Measurements from ENCODE around the gene MATN3.

The MATN3 gene

DNA sequence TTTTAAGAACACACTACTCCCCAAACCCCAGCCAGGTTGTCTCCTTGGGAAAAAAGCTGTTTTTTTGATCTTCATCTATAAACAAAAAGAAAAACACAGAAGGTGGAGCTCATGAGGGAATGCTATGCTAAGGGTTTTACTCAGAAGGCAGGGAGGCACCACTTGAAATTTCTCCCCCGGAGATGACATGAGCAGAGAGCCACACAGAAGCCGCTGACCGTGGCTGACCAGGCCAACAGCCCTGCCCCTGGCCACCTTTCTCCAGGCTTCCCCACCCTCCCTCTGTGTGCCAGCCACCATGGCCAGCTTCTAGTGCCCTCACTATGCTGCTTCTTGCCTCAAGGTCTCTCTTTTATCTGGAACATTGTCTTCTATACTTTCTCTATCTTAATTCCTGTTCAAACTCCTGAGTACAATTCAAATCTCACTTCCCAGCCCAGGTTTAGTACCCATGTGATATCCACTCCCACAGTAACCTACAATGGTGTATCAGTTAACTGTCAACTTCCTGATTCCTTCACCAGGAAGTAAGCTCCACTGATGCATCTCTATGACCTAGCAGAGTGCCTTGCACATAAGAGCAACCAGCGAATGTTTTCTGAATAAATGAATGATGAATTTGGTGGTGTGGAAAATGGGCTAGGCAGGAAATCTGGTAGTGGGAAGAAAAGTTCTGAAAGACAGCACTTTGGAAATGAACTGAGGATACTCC lies 23.6 kb upstream of the MATN3 start:
- no peak for DNase-seq

GRCh38 chr2:20034821-20035220 lies 22.4 kb upstream of the MATN3 start:
- DNase-seq: no peak

DNA sequence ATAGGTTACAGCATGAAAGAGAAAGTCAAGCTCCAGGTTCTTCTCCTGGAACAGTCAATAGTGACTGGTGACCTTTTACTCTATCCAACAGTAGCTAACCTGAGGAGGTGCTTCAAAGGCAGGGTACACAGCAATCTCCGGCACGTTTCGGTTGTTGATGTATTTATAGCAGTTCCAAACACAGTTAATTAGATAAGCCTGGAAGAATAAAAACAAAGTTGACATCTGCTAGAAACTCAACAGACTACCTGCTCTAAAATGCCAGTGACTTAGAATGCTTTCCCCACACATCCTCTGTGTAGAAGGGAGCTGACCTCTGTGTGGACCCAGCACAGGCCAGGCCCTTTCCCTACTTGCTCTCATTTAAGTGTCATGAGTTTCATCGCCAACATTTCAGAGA lies 21.8 kb upstream of the MATN3 start:
- no peak for DNase-seq

DNA sequence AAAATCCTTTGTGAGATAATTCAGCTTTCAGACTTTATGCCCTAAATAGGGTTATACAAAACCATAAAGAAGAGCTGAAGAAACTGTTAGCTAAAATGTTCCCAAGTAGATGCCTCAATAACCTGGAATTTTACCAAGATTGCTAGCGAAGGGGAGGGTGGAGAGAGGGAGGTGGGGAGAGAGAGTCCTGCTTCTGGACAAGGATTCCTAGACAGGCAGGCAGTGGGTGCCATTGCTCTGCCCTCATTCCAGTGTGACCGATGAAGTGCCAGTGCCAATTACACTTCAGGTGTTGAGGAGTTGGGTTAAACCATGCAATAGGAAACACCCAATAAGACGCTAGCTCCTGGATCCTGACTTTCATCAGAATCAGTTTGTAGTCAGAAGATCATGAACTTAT lies 20.9 kb upstream of the MATN3 start:
- DNase-seq: no peak

DNA sequence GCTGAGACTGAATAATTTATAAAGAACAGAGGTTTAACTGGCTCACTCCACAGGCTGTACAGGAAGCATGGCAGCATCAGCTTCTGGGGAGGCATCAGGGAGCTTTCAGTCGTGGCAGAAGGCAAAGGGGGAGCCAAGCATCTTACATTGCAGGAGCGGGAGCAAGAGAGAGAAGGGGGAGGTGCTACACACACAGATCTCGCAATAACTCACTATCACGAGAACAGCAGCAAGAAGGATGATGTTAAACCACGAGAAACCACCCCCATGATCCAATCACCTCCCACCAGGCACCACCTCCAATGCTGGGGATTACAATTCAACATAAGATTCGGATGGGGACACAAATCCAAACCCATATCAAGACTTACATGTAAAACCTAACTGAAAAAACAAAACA lies 17.8 kb upstream of the MATN3 start:
- DNase-seq: no peak

DNA sequence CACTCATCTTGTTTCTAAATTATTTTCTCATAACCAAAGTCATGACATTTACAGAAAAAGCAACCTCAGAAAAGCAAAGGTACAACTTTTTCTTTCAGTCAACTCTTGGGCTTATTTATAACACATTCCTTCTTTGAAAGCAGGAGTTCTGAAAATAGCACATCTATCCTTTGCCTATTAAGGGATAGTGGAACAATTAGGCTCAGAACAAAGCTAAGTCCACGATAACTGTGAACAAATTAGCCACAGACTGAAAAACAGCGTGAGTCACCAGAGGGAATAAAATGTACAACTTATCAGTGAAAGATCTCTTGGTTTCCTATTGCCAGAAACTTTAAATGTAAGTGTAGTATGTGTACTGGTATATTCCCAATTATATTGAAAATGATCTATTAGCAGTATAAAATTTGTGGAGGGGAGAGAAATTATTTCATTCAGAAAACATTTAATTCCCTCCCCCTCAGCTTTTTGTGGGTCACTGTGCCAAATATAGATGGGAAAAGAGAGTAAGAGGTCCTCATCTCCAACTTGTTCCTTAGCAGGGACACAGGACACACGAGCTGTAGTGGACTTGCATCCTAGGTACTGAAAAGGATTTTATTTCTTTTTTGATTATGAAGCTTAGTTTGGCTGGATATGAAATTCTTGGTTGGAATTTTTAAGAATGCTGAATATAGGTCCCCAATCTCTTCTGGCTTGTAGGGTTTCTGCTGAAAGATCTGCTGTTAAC lies 15.4 kb upstream of the MATN3 start:
- no peak for DNase-seq

DNA sequence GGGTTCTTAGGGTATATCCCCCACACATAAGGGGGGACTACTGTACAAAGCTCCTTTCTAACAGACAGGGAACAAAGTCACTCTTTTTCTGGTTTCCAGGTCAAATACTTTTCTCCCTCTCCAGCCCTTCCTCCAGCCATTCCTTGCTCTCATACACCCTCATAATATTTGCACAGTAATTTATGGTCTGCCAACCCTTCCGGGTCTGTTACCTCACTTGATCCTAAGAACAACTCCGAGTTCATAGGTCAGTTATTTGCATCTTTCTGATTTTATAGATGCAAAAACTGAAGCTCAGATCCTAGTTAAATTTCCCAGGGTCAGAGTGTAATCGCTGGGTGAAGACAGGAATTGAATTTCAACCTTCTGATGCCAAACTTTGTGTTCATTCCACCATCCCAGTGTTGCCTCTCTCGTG lies 14.8 kb upstream of the MATN3 start:
- no peak for DNase-seq

DNA sequence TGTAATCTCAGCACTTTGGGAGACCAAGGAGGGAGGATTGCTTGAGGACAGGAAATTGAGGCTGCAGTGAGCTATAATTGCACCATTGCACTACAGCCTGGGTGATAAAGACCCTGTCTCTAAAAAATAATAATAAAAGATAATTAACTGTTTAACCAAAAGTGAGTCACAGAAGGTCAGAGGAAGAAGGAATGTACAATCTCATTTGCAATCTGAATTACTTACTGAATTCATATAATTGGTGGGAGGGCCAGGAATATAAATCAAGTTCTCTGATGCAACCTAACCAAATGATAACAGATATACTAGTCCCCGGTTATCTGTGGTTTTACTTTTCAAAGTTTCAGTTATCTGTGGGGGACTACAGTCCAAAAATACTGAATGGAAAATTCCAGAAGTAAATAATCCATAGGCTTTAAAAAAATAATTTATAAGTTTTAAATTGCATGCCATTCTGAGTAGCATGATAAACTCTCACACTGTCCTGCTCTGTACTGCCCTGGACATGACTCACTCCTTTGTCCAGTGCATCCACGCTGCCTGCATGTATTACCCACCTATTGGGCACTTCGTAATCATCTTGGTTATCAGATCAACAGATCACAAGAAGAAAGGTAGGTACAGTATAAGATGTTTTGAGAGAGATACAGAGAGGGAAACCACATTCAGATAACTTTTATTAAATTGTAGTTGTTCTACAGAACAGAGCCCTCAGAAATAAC lies 12.8 kb upstream of the MATN3 start:
- no peak for DNase-seq

DNA sequence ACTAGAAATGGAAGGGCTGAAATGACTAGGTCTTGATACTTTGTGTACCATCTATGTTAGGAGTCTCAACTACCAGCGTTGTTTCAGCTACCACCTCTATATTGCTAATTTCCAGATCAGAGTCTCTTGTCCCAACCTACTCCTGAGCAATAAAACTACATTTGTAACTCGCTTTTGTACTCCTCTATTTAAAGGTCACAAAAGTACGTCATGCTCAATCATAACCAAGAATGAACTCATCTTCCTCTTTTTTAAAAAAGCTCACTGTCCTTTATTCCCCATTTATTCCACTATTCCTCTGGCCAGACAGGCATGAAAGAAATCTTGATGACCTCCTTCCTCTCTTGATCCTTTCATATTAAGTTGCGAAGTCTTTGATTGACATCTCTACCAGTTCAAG lies 11.2 kb upstream of the MATN3 start:
- no peak for DNase-seq

- DNase-seq: no peak
Observed at GRCh38 chr2:20021405-20022009, 9.0 kb upstream of the MATN3 start.

- DNase-seq: no peak
Observed at GRCh38 chr2:20019747-20020146, 7.3 kb upstream of the MATN3 start.

DNA sequence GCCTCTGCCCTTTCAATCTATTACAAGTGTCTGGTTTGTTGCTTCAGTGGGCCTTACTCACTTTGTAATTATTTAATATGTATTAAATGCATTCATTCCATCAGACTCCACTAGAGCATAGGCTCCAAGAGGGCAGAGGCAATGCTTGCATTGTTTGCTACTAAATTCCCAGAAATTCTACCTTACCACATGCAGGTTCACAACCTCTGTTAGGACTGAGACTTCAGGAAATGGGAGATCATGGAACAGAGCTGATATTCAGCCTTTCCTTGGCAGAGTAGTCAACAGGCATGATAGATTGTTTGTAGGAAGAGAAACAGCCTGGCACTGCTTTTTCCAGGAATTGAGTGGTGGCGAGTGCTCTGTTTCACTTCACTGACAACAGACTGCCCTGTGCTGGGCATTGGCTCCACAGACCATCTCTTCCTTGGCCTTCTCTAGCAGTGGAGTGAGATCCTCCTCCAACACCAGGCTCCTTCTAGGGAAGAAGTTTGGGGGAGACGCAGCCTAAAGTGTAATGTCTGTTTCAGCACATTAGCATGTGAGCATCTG lies 6.2 kb upstream of the MATN3 start:
- DNase-seq: no peak

DNA sequence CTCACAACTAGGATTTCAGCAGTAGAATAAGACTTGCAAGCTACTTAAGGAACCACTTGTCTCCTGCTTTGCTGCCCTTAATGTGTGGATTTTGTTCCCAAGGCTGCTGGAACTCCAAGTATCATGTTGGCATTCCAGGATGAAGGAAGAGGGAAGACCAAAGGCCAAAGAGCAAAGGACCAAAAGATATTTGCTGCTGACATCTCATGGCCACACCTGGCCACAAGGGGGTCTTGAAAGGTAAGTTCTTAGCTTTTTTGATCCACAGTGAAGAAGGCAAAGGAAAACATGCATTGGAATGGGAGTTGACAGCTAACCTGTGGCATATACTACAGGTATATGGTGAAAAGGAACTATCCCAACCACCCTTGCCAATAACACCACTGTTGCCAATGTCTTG lies 3.9 kb upstream of the MATN3 start:
- no peak for DNase-seq

GRCh38 chr2:20015482-20016083 lies 3.1 kb upstream of the MATN3 start:
- peak in 1 of 2 donors; percentile 39 for DNase-seq

DNA sequence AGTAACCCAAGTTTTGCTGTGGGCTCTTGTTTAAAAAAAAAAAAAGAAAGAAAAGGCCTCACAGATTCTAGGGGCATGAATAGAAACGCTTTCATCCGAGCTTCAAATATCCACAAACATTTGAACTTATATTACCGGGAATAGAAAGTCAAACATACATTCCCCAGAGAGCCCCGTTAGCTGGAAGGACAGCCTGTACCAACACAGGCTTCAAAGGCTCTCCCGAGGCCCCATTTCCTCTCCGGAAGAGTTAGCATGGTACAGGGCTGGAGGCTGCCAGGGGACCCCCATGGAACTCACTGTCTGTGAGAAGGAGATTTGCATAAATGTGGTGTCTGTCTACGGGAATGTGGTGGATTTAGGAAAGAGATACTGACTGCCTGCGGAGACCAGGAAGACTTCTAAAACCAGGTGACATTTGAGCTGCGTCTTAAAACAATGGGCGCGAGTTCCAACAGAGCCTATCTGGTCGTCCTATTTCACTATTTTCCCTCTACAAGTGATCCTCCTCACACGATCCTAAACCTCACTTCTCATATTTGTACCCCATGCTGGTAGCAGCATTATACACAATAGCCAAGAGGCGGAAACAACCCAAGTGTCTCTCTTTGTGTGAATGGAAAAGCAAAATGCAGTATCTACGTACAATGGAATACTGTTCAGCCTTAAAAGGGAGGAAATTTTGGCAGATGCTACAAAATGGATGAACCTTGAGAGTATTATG lies 820 bp upstream of the MATN3 start:
- no peak for DNase-seq

- DNase-seq: no peak
Observed at GRCh38 chr2:20012032-20012281, 511 bp downstream of the MATN3 start.

GRCh38 chr2:20011276-20012031 lies 1.0 kb downstream of the MATN3 start:
- DNase-seq: no peak

GRCh38 chr2:20008703-20009102 lies 3.8 kb downstream of the MATN3 start:
- no peak for DNase-seq

DNA sequence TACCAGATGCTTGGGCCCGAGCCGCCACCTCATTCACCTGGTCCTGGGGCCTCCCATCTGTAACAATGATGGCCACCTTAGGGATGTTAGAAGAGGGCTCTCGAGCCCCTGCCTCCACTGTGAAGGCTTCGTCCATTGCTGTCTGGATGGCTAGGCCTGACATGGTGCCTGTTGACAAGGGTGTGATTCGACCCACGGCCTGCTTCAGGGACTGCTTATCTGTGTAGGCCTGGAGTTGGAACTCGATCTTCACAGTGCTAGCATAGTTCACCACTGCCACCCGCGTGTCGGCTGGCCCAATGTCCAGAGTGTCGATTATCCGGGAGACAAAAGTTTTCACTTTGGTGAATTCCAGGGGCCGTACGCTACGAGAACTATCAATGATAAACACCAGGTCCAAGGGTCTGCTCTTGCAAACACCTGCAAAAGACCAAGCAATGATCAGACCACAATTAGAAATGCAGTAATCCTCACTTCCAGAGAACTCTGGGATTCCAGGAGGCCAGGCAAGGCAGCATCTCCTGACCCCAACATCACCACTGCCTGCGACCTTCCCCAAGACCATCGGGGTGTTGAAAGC lies 6.5 kb downstream of the MATN3 start:
- DNase-seq: no peak

GRCh38 chr2:20005067-20005627 lies 7.3 kb downstream of the MATN3 start:
- no peak for DNase-seq

DNA sequence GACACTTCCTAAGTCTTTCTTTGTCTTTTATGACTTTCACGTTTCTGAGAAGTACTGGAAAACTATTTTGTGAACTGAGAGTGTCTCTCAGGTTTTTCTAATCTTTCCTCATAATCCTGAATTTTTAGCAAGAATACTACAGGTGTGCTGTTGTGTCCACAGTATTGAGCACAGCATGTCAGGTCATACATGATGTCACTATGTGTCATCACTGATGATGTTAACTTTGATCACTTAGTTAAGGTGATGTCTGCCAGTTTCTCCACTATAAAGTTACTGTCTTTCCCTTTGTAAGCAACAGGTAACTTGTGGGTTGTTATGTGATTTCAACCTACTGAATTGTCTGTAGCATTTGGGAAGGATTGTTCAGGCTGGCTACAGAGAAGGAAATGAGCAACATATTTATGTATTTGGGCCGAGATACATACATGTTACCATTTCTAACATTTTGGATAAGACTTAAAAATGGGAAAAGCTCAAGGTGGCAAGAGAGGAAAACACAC lies 11.1 kb downstream of the MATN3 start:
- DNase-seq: no peak
